NCI-H460 (cell line): ENCODE results near the gene CFTR. TPM values are rescaled to one million over a fixed set of nuclear protein-coding genes. Genes with fewer than 3 reads are reported as not detected.
A peak's percentile ranks its signal among the peaks of the same experiment; 100 is the strongest.
"Not testable (repeated sequence)": the region's sequence is repeated elsewhere in the genome, so short reads cannot be mapped to it uniquely, and the experiment has no call there.

Experiments used
- DNase-seq: peaks from one replicate; pipeline ENCODE4 v3.0.0-alpha.2; 2016; ENCODE audit warnings: low read depth; ENCODE audit errors: extremely low read depth
- total RNA-seq: library from RNA; depleted of rRNA; stranded (reverse); fragments of >200 nt; shearing (Covaris generic); gene quantifications from 2 replicates; pipeline ENCODE4 v1.2.3, GENCODE V29; 2014

CFTR gene
- total RNA-seq, 1 experiment from 2014 or later = not detected

GRCh38 chr7:117682681-117683385 is 203.0 kb downstream of the CFTR start:
- no peak for DNase-seq

- DNase-seq = no peak
These were observed 203.8 kb downstream of the CFTR start for GRCh38 chr7:117683430-117684175.

- no peak for DNase-seq
These were observed 206.0 kb downstream of the CFTR start for GRCh38 chr7:117685795-117686194.

GRCh38 chr7:117686311-117686935 is 206.6 kb downstream of the CFTR start:
- DNase-seq = no peak

- no peak for DNase-seq
These were observed 208.3 kb downstream of the CFTR start for GRCh38 chr7:117688126-117688525.

GRCh38 chr7:117689406-117689805 is 209.6 kb downstream of the CFTR start:
- DNase-seq = no peak

GRCh38 chr7:117690147-117690546 is 210.3 kb downstream of the CFTR start:
- DNase-seq = no peak

GRCh38 chr7:117692338-117692737 is 212.5 kb downstream of the CFTR start:
- no peak for DNase-seq

- DNase-seq = no peak
These were observed 218.2 kb downstream of the CFTR start for GRCh38 chr7:117698018-117698417.

- DNase-seq = no peak
These were observed 224.2 kb downstream of the CFTR start for GRCh38 chr7:117704063-117704462.

- DNase-seq = no peak
These were observed 225.8 kb downstream of the CFTR start for GRCh38 chr7:117705630-117706029.

GRCh38 chr7:117706210-117706609 is 226.4 kb downstream of the CFTR start:
- no peak for DNase-seq

GRCh38 chr7:117707080-117707479 is 227.3 kb downstream of the CFTR start:
- DNase-seq = no peak

GRCh38 chr7:117708173-117708572 is 228.3 kb downstream of the CFTR start:
- DNase-seq = not testable (repeated sequence)

GRCh38 chr7:117711556-117711955 is 231.7 kb downstream of the CFTR start:
- DNase-seq = no peak

- peak; percentile 49 for DNase-seq
These were observed 236.1 kb downstream of the CFTR start for GRCh38 chr7:117715784-117716445.

GRCh38 chr7:117716707-117717299 is 237.0 kb downstream of the CFTR start:
- DNase-seq = no peak

- no peak for DNase-seq
These were observed 237.5 kb downstream of the CFTR start for GRCh38 chr7:117717357-117717756.
